Mesendoderm (in vitro differentiated cells): ENCODE results near the gene CPNE9.

ENCODE experiments used
- DNase-seq: peaks from one replicate; pipeline ENCODE4 v3.0.0; 2013
- H2AK5ac ChIP-seq: 2 replicates; pipeline ENCODE4 v1.6.1; 2013; ENCODE audit warnings: low read length, inconsistent platforms
- H2BK120ac ChIP-seq: 2 replicates; pipeline ENCODE4 v1.6.1; 2013; ENCODE audit warnings: low read depth, mild to moderate bottlenecking, low read length, moderate library complexity, mixed read lengths
- H2BK15ac ChIP-seq: replicated peaks from 2 replicates; pipeline ENCODE4 v1.6.1; 2013; ENCODE audit warnings: low read depth, mild to moderate bottlenecking, moderate library complexity
- H2BK5ac ChIP-seq: 2 replicates; pipeline ENCODE4 v1.6.1; 2013; ENCODE audit warnings: low read length, inconsistent platforms
- H3K18ac ChIP-seq: 2 replicates; pipeline ENCODE4 v1.6.1; 2013; ENCODE audit warnings: mild to moderate bottlenecking, low read length, mixed read lengths
- H3K23ac ChIP-seq: one replicate; pipeline ENCODE4 v1.6.1; 2013; ENCODE audit warnings: low read length
- H3K27ac ChIP-seq: 2 replicates; pipeline ENCODE4 v1.5.1; 2013; ENCODE audit warnings: low read depth, mild to moderate bottlenecking, inconsistent platforms, low read length, moderate library complexity
- H3K27me3 ChIP-seq: 2 replicates; pipeline ENCODE4 v1.6.1; 2013; ENCODE audit warnings: low read length, control low read depth, mild to moderate bottlenecking, inconsistent platforms; ENCODE audit not compliant: insufficient read depth, poor library complexity
- H3K36me3 ChIP-seq: 2 replicates; pipeline ENCODE4 v1.6.1; 2013; ENCODE audit warnings: low read length, inconsistent platforms; ENCODE audit not compliant: control insufficient read depth, insufficient read depth
- H3K4ac ChIP-seq: one replicate; pipeline ENCODE4 v1.6.1; 2013; ENCODE audit warnings: low read depth, mild to moderate bottlenecking, low read length, moderate library complexity
- H3K4me1 ChIP-seq: 2 replicates; pipeline ENCODE4 v1.6.1; 2013; ENCODE audit warnings: low read depth, low read length, inconsistent platforms; ENCODE audit not compliant: control insufficient read depth
- H3K4me2 ChIP-seq: 2 replicates; pipeline ENCODE4 v1.6.1; 2013; ENCODE audit warnings: low read length
- H3K4me3 ChIP-seq: 2 replicates; pipeline ENCODE4 v1.5.1; 2013; ENCODE audit warnings: mild to moderate bottlenecking, low read length
- H3K56ac ChIP-seq: one replicate; pipeline ENCODE4 v1.6.1; 2013; ENCODE audit warnings: low read length
- H3K79me1 ChIP-seq: 2 replicates; pipeline ENCODE4 v1.6.1; 2013; ENCODE audit warnings: low read length, inconsistent platforms
- H3K79me2 ChIP-seq: 2 replicates; pipeline ENCODE4 v1.6.1; 2013; ENCODE audit warnings: mild to moderate bottlenecking, low read length; ENCODE audit not compliant: control insufficient read depth, insufficient read depth
- H3K9ac ChIP-seq: 2 replicates; pipeline ENCODE4 v1.6.1; 2013; ENCODE audit warnings: low read length, inconsistent platforms
- H4K5ac ChIP-seq: one replicate; pipeline ENCODE4 v1.6.1; 2013; ENCODE audit warnings: low read length
- H4K8ac ChIP-seq: one replicate; pipeline ENCODE4 v1.6.1; 2013; ENCODE audit warnings: low read depth, mild to moderate bottlenecking, control low read depth, low read length, moderate library complexity
- WGBS: extraction: QIAGEN DNeasy Blood & Tissue Kit; methylation state at CpG from one replicate; pipeline ENCODE4 v1.1.7; 2013; ENCODE audit warnings: low lambda C conversion rate, missing lambda C conversion rate; ENCODE audit not compliant: insufficient coverage; ENCODE audit errors: extremely low coverage; 5-methylcytosine and 5-hydroxymethylcytosine counted together

CPNE9 gene

GRCh38 chr3:9690451-9691450, 12.9 kb upstream of the CPNE9 start:
- Histone ChIP-seq H3K18ac (no peak overlapping the region), H3K27ac (no peak overlapping the region), H3K27me3 (no peaks in the 10 kb centered on the region), H3K79me1 (no peaks in the 10 kb centered on the region), H2BK15ac (no peak overlapping the region), H3K36me3 (peaks cover 1% of the 10 kb centered on the region), H3K9ac (no peak overlapping the region), H3K56ac (no peak overlapping the region), H3K4me2 (no peak overlapping the region), H3K4ac (no peak overlapping the region), H4K8ac (no peak overlapping the region), H2BK5ac (no peak overlapping the region), H3K23ac (no peak overlapping the region), H3K79me2 (no peaks in the 10 kb centered on the region), H3K4me3 (no peak overlapping the region), H2BK120ac (no peak overlapping the region), H4K5ac (no peak overlapping the region), H3K4me1 (no peaks in the 10 kb centered on the region), H2AK5ac (no peak overlapping the region)
- no CpG with 5 or more reads among the region's 15 CpGs for WGBS
- no peak for DNase-seq

GRCh38 chr3:9691636-9692035, 12.0 kb upstream of the CPNE9 start:
- Histone ChIP-seq H3K4me2 (no peak overlapping the region), H2BK5ac (no peak overlapping the region), H3K27me3 (no peaks in the 10 kb centered on the region), H3K4me1 (no peaks in the 10 kb centered on the region), H2BK15ac (no peak overlapping the region), H3K9ac (no peak overlapping the region), H3K36me3 (peaks cover 1% of the 10 kb centered on the region), H3K27ac (no peak overlapping the region), H3K56ac (no peak overlapping the region), H3K79me2 (no peaks in the 10 kb centered on the region), H4K8ac (no peak overlapping the region), H3K79me1 (no peaks in the 10 kb centered on the region), H4K5ac (no peak overlapping the region), H3K4ac (no peak overlapping the region), H3K4me3 (no peak overlapping the region), H3K23ac (no peak overlapping the region), H3K18ac (no peak overlapping the region), H2BK120ac (no peak overlapping the region), H2AK5ac (no peak overlapping the region)
- no CpG with 5 or more reads among the region's 2 CpGs for WGBS
- no peak for DNase-seq

GRCh38 chr3:9692416-9692815, 11.2 kb upstream of the CPNE9 start:
- no peaks in the 10 kb centered on the region for H3K79me1 ChIP-seq
- no peaks in the 10 kb centered on the region for H3K4me1 ChIP-seq
- H4K8ac ChIP-seq, result no peak overlapping the region
- no peak overlapping the region for H3K18ac ChIP-seq
- no peak overlapping the region for H3K4me2 ChIP-seq
- H2BK5ac ChIP-seq, result no peak overlapping the region
- H3K23ac ChIP-seq, result no peak overlapping the region
- no peaks in the 10 kb centered on the region for H3K27me3 ChIP-seq
- no CpG with 5 or more reads among the region's 5 CpGs for WGBS
- no peak overlapping the region for H3K27ac ChIP-seq
- H3K9ac ChIP-seq, result no peak overlapping the region
- no peak overlapping the region for H2BK15ac ChIP-seq
- no peak overlapping the region for H3K4me3 ChIP-seq
- H3K56ac ChIP-seq, result no peak overlapping the region
- H2BK120ac ChIP-seq, result no peak overlapping the region
- no peak overlapping the region for H3K4ac ChIP-seq
- no peak for DNase-seq
- H3K79me2 ChIP-seq, result no peaks in the 10 kb centered on the region
- H2AK5ac ChIP-seq, result no peak overlapping the region
- H4K5ac ChIP-seq, result no peak overlapping the region
- peaks cover 1% of the 10 kb centered on the region for H3K36me3 ChIP-seq

GRCh38 chr3:9695345-9695744, 8.3 kb upstream of the CPNE9 start:
- no peaks in the 10 kb centered on the region for H3K27me3 ChIP-seq

GRCh38 chr3:9695746-9696145, 7.9 kb upstream of the CPNE9 start:
- H2BK5ac ChIP-seq, result no peak overlapping the region
- no peaks in the 10 kb centered on the region for H3K4me1 ChIP-seq
- no peak overlapping the region for H3K18ac ChIP-seq
- H3K56ac ChIP-seq, result no peak overlapping the region
- no peaks in the 10 kb centered on the region for H3K79me2 ChIP-seq
- no peak overlapping the region for H3K9ac ChIP-seq
- H3K27ac ChIP-seq, result no peak overlapping the region
- no peaks in the 10 kb centered on the region for H3K36me3 ChIP-seq
- H3K4me3 ChIP-seq, result no peak overlapping the region
- no CpG with 5 or more reads among the region's 7 CpGs for WGBS
- DNase-seq, result no peak
- no peak overlapping the region for H2BK120ac ChIP-seq
- H3K4ac ChIP-seq, result no peak overlapping the region
- no peak overlapping the region for H4K8ac ChIP-seq
- no peak overlapping the region for H4K5ac ChIP-seq
- no peak overlapping the region for H2AK5ac ChIP-seq
- H3K27me3 ChIP-seq, result no peaks in the 10 kb centered on the region
- no peak overlapping the region for H3K23ac ChIP-seq
- no peak overlapping the region for H3K4me2 ChIP-seq
- H2BK15ac ChIP-seq, result no peak overlapping the region
- H3K79me1 ChIP-seq, result no peaks in the 10 kb centered on the region

More at GRCh38 chr3:9695345-9695744, 8.3 kb upstream of the CPNE9 start:
- Histone ChIP-seq H3K4me1 (no peaks in the 10 kb centered on the region), H4K5ac (no peak overlapping the region), H3K56ac (no peak overlapping the region), H3K4ac (no peak overlapping the region), H3K36me3 (no peaks in the 10 kb centered on the region), H2BK120ac (no peak overlapping the region), H2AK5ac (no peak overlapping the region), H3K27ac (no peak overlapping the region), H3K4me3 (no peak overlapping the region), H3K9ac (no peak overlapping the region), H3K23ac (no peak overlapping the region), H2BK15ac (no peak overlapping the region), H3K18ac (no peak overlapping the region), H3K79me1 (no peaks in the 10 kb centered on the region), H3K79me2 (no peaks in the 10 kb centered on the region), H4K8ac (no peak overlapping the region), H3K4me2 (no peak overlapping the region), H2BK5ac (no peak overlapping the region)
- no peak for DNase-seq
- no CpG with 5 or more reads among the region's 4 CpGs for WGBS
